ENCODE results near the gene C3orf33. TPM values are rescaled to one million over a fixed set of nuclear protein-coding genes. Genes with fewer than 3 reads are reported as not detected.

The C3orf33 gene
- total RNA-seq, 4 donors from 2014 or later = 1.1 to 2.2 (median 1.7) TPM

GRCh38 chr3:155782390-155782953, 23.6 kb downstream of the C3orf33 start:
- DNase-seq (ENCODE audit: low spot score) (no peak), ATAC-seq (ENCODE audit: low FRiP score) (no peak)
- no peak for TF ChIP-seq CTCF (IDR thresholded peaks at IDR 0.05)

- DNase-seq (ENCODE audit: low spot score) = no peak
- ATAC-seq (ENCODE audit: low FRiP score) = no peak
- TF ChIP-seq CTCF (IDR thresholded peaks at IDR 0.05) = no peak
Observed at GRCh38 chr3:155780291-155780690, 25.8 kb downstream of the C3orf33 start.

- DNase-seq (ENCODE audit: low spot score) = no peak
- no peak for TF ChIP-seq CTCF (IDR thresholded peaks at IDR 0.05)
- ATAC-seq (ENCODE audit: low FRiP score) = no peak
Observed at GRCh38 chr3:155778462-155778861, 27.6 kb downstream of the C3orf33 start.

GRCh38 chr3:155772801-155773200, 33.3 kb downstream of the C3orf33 start:
- DNase-seq (ENCODE audit: low spot score) (no peak), ATAC-seq (ENCODE audit: low FRiP score) (no peak)
- no peak for TF ChIP-seq CTCF (IDR thresholded peaks at IDR 0.05)

- no peak for TF ChIP-seq CTCF (IDR thresholded peaks at IDR 0.05)
- ATAC-seq (ENCODE audit: low FRiP score) = no peak
Observed at GRCh38 chr3:155771126-155771525, 35.0 kb downstream of the C3orf33 start.

GRCh38 chr3:155766206-155766605, 39.9 kb downstream of the C3orf33 start:
- TF ChIP-seq CTCF (IDR thresholded peaks at IDR 0.05) = no peak
- DNase-seq (ENCODE audit: low spot score) (no peak), ATAC-seq (ENCODE audit: low FRiP score) (no peak)

More at GRCh38 chr3:155771126-155771525, 35.0 kb downstream of the C3orf33 start:
- DNase-seq (ENCODE audit: low spot score) = no peak

- ATAC-seq (ENCODE audit: low FRiP score) (no peak), DNase-seq (ENCODE audit: low spot score) (no peak)
- no peak for TF ChIP-seq CTCF (IDR thresholded peaks at IDR 0.05)
Observed at GRCh38 chr3:155763870-155764463, 42.1 kb downstream of the C3orf33 start.

Data from omental fat pad (tissue), 4 donors.